ENCODE results near the gene TPMT.
"Not testable (repeated sequence)": the region's sequence is repeated elsewhere in the genome, so short reads cannot be mapped to it uniquely, and the experiment has no call there.

GRCh38 chr6:18151391-18151790, 3.5 kb downstream of the TPMT start:
- TF ChIP-seq CTCF (CRISPR knock-in tag; IDR thresholded peaks at IDR 0.05); ZNF276 (CRISPR knock-in tag; IDR thresholded peaks at IDR 0.05; ENCODE audit: low read depth): not testable (repeated sequence)

Measured in HepG2 (cell line).